ENCODE data around the gene CTAGE6.
"Not testable (repeated sequence)": the region's sequence is repeated elsewhere in the genome, so short reads cannot be mapped to it uniquely, and the experiment has no call there.

Gene CTAGE6

GRCh38 chr7:143714581-143715454 is 42.7 kb downstream of the CTAGE6 start:
- DNase-seq, result not testable (repeated sequence)

DNA sequence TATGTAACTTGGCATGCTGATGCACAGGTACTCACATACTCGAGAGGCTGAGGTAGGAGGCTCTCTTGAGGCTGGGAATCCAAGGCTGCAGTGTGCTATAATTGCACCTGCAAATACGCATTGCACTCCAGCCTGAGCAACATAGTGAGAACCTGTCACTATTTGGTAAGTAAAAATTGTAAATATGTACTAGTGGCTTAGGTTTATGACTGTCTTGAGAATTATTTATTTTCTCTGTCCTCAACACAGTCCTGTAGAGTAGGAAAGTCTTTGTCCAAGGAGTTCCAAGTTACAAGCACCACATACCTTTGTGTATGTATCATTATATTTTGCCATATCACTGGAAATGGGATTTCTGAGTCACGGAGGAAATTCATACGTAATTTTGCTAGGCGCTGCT is 45.1 kb downstream of the CTAGE6 start:
- DNase-seq, result not testable (repeated sequence)

DNA sequence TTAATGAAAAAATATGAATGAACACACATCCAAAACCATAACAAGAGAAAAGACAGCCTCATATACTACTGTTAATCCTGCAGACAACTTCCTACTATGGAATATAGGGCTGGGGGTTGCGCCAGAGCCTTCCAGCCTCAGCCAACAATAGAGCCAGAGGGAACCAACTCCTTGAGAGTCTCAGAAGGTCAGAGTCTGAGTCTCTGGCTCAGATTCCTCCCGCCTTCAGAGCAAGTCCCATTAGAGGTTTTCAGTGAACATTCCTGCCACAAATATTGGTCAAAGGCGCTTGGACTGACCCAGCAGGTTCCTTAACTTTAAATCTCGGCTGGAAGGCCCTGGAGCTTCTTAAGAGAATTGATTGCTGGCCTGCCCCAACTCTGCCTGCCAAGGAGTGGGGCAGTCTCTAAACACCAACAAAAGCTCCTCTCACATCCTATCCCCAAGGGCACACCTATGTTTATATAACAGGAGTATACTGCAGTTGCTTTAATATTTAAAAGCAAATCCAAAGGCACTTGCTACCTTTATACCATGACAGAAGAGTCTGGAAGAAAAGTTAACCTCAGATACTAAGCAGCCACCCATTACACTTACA is 45.7 kb downstream of the CTAGE6 start:
- not testable (repeated sequence) for DNase-seq

GRCh38 chr7:143709895-143710294 is 47.6 kb downstream of the CTAGE6 start:
- DNase-seq, result not testable (repeated sequence)

Data from NCI-H1048 (cell line).